Stimulated activated CD8-positive, alpha-beta memory T cell treated with anti-CD3 and anti-CD28 coated beads, Interleukin-15, amount 100 ng/mL, for 24 hours (primary cell): ENCODE results near the gene FBXL19.
"Not testable (repeated sequence)": the region's sequence is repeated elsewhere in the genome, so short reads cannot be mapped to it uniquely, and the experiment has no call there.

Source experiments
- DNase-seq: peaks from one replicate; pipeline ENCODE4 v3.0.0-alpha.2; 2020; ENCODE audit warnings: low read depth

The FBXL19 gene

GRCh38 chr16:30923554-30924075 is at the start of gene FBXL19:
FBXL19 (plus strand) TSS chr16:30923572; CDS start chr16:30925755, 2,183 bp downstream.
- no peak for DNase-seq

GRCh38 chr16:30874244-30874820 is 49.0 kb upstream of the FBXL19 start:
- DNase-seq = no peak

- peak; percentile 82 for DNase-seq
Observed at GRCh38 chr16:30874821-30875717, 48.3 kb upstream of the FBXL19 start.

- no peak for DNase-seq
Observed at GRCh38 chr16:30875871-30876801, 47.2 kb upstream of the FBXL19 start.

- no peak for DNase-seq
Observed at GRCh38 chr16:30876867-30877266, 46.5 kb upstream of the FBXL19 start.

GRCh38 chr16:30882429-30883310 is 40.7 kb upstream of the FBXL19 start:
- DNase-seq = no peak

GRCh38 chr16:30884760-30885159 is 38.6 kb upstream of the FBXL19 start:
- DNase-seq = no peak

- no peak for DNase-seq
Observed at GRCh38 chr16:30885196-30885595, 38.2 kb upstream of the FBXL19 start.

- DNase-seq = no peak
Observed at GRCh38 chr16:30886145-30886544, 37.2 kb upstream of the FBXL19 start.

GRCh38 chr16:30887927-30888326 is 35.4 kb upstream of the FBXL19 start:
- DNase-seq = no peak

GRCh38 chr16:30888856-30889499 is 34.4 kb upstream of the FBXL19 start:
- no peak for DNase-seq

- no peak for DNase-seq
Observed at GRCh38 chr16:30889721-30890120, 33.7 kb upstream of the FBXL19 start.

- DNase-seq = not testable (repeated sequence)
Observed at GRCh38 chr16:30891043-30891823, 32.1 kb upstream of the FBXL19 start.

- DNase-seq = no peak
Observed at GRCh38 chr16:30892670-30893416, 30.5 kb upstream of the FBXL19 start.

GRCh38 chr16:30893417-30893743 is 30.0 kb upstream of the FBXL19 start:
- DNase-seq = no peak

GRCh38 chr16:30893744-30894539 is 29.4 kb upstream of the FBXL19 start, which contains the start of gene BCL7C:
BCL7C (minus strand) TSS chr16:30894077; CDS start chr16:30893944, 133 bp downstream.
- peak; percentile 63 for DNase-seq

- no peak for DNase-seq
Observed at GRCh38 chr16:30894540-30895368, 28.6 kb upstream of the FBXL19 start.
